Liver (tissue), 9 donors: ENCODE measurements around the gene NLGN1. TPM values are rescaled to one million over a fixed set of nuclear protein-coding genes. Genes with fewer than 3 reads are reported as not detected.
"Not testable (repeated sequence)": the region's sequence is repeated elsewhere in the genome, so short reads cannot be mapped to it uniquely, and the experiment has no call there.

Experiments
- DNase-seq: peaks from one replicate; pipeline ENCODE4 v3.0.0-alpha.2; 2017; ENCODE audit warnings: low spot score
- H3K27ac ChIP-seq, 2 donors: one replicate each; pipeline ENCODE4 v1.7.0; 2013; ENCODE audit warnings: inconsistent platforms in 2 of 2, low read length in 2 of 2, control low read depth in 1 of 2, low read depth in 1 of 2, mild to moderate bottlenecking in 1 of 2
- H3K27me3 ChIP-seq, 4 donors: one replicate each; pipeline versions ENCODE4 v1.6.1 to v1.7.0; 2013; ENCODE audit warnings: low read length in 3 of 4, inconsistent platforms in 1 of 4, mild to moderate bottlenecking in 1 of 4, moderate library complexity in 1 of 4; ENCODE audit not compliant: control insufficient read depth in 4 of 4, insufficient read depth in 4 of 4
- H3K36me3 ChIP-seq, 4 donors: one replicate each; pipeline versions ENCODE4 v1.6.1 to v1.7.0; 2013; ENCODE audit warnings: low read length in 3 of 4, mild to moderate bottlenecking in 3 of 4, low read depth in 1 of 4, moderate library complexity in 1 of 4; ENCODE audit not compliant: control insufficient read depth in 4 of 4, insufficient read depth in 3 of 4
- H3K4me1 ChIP-seq, 4 donors: one replicate each; pipeline versions ENCODE4 v1.6.1 to v1.7.0; 2013; ENCODE audit warnings: low read length in 3 of 4, mild to moderate bottlenecking in 3 of 4, moderate library complexity in 1 of 4; ENCODE audit not compliant: control insufficient read depth in 4 of 4, insufficient read depth in 4 of 4
- H3K4me3 ChIP-seq, 3 donors: one replicate each; pipeline versions ENCODE4 v1.6.1 to v1.7.0; 2013; ENCODE audit warnings: low read length in 3 of 3, control low read depth in 1 of 3, low read depth in 1 of 3, mild to moderate bottlenecking in 1 of 3
- H3K9ac ChIP-seq, 2 donors: one replicate each; pipeline ENCODE4 v1.7.0; 2013; ENCODE audit warnings: low read length in 2 of 2, mild to moderate bottlenecking in 2 of 2, moderate library complexity in 2 of 2, control low read depth in 1 of 2, low read depth in 1 of 2
- H3K9me3 ChIP-seq, 4 donors: one replicate each; pipeline versions ENCODE4 v1.6.1 to v1.7.0; 2013; ENCODE audit warnings: low read length in 3 of 4; ENCODE audit not compliant: control insufficient read depth in 4 of 4
- ATF3 ChIP-seq: IDR thresholded peaks from 2 replicates; pipeline ENCODE4 v1.6.1; 2016; ENCODE audit warnings: antibody characterized with exemption
- CTCF ChIP-seq: fragments of 150-350 bp; IDR thresholded peaks from 2 replicates; pipeline ENCODE4 v1.5.1; 2017; ENCODE audit warnings: improper control_type of control experiment, low read depth, low read length; ENCODE audit not compliant: missing input control
- EGR1 ChIP-seq, 2 donors: IDR thresholded peaks; 2 replicates each; pipeline ENCODE4 v1.6.1; 2016 to 2018; ENCODE audit warnings: antibody characterized with exemption in 2 of 2, low read depth in 2 of 2
- FOXA2 ChIP-seq: IDR thresholded peaks from 2 replicates; pipeline ENCODE4 v1.6.1; 2016; ENCODE audit warnings: antibody characterized with exemption
- GABPA ChIP-seq, 2 donors: IDR thresholded peaks in 1 of 2; conservative IDR thresholded peaks in 1 of 2; 2 replicates each; pipeline ENCODE4 v1.6.1; 2016; ENCODE audit warnings: antibody characterized with exemption in 2 of 2, mild to moderate bottlenecking in 1 of 2, moderate library complexity in 1 of 2
- HNF4A ChIP-seq, 2 donors: conservative IDR thresholded peaks; 2 replicates each; pipeline ENCODE4 v1.6.1; 2016; ENCODE audit warnings: antibody characterized with exemption in 2 of 2, mild to moderate bottlenecking in 2 of 2
- HNF4G ChIP-seq: IDR thresholded peaks from 2 replicates; pipeline ENCODE4 v1.6.1; 2016; ENCODE audit warnings: antibody characterized with exemption
- JUND ChIP-seq, 2 donors: IDR thresholded peaks; 2 replicates each; pipeline ENCODE4 v1.6.1; 2016; ENCODE audit warnings: antibody characterized with exemption in 2 of 2
- MAX ChIP-seq: IDR thresholded peaks from 2 replicates; pipeline ENCODE4 v1.6.1; 2016; ENCODE audit warnings: antibody characterized with exemption
- RAD21 ChIP-seq, 2 donors: IDR thresholded peaks; 2 replicates each; pipeline ENCODE4 v1.6.1; 2016; ENCODE audit warnings: antibody characterized with exemption in 2 of 2, mild to moderate bottlenecking in 2 of 2
- RXRA ChIP-seq, 2 donors: IDR thresholded peaks; 2 replicates each; pipeline ENCODE4 v1.6.1; 2017 to 2018; ENCODE audit warnings: antibody characterized with exemption in 2 of 2, mild to moderate bottlenecking in 1 of 2
- SP1 ChIP-seq: IDR thresholded peaks from 2 replicates; pipeline ENCODE4 v1.6.1; 2018; ENCODE audit warnings: antibody characterized with exemption, mild to moderate bottlenecking
- ZBTB33 ChIP-seq: IDR thresholded peaks from 2 replicates; pipeline ENCODE4 v1.6.1; 2016; ENCODE audit warnings: antibody characterized with exemption
- WGBS: extraction: QIAGEN DNeasy Blood & Tissue Kit; methylation state at CpG from one replicate; pipeline ENCODE4 v1.1.7; 2013; 5-methylcytosine and 5-hydroxymethylcytosine counted together
- polyA plus RNA-seq, 2 donors: library from polyadenylated mRNA; stranded (reverse) in 1 of 2; unstranded in 1 of 2; fragments of 200-250 nt in 1 of 2; fragments of >200 nt in 1 of 2; fragmentation: Nextera tagmentation in 1 of 2; extraction: Ambion mirVana in 1 of 2; gene quantifications; one replicate each; pipeline versions ENCODE4 v1.2.1 to v1.2.3, GENCODE V29; 2013 to 2015
- total RNA-seq, 2 donors: library from RNA; depleted of rRNA; stranded (reverse); fragments of >200 nt; gene quantifications; one replicate each; pipeline ENCODE4 v1.2.3, GENCODE V29; 2014
- donor health status: healthy.
- donor health status: healthy.
- donor health status: healthy.
- donor health status: healthy.
- donor health status: healthy.

The NLGN1 gene
- total RNA-seq = under 1 TPM; 0.37 to 0.67 TPM
- polyA plus RNA-seq = under 1 TPM in 1 of 2 donors, not detected in 1; 0.02 TPM

- peaks cover 5 to 32% (median 22%) of the 10 kb centered on the region in 4 donors for H3K4me1 ChIP-seq
- no peaks in the 10 kb centered on the region for H3K36me3 ChIP-seq
- TF ChIP-seq GABPA (IDR thresholded peaks at IDR 0.05 in 1 of 2, conservative IDR thresholded peaks at IDR 0.05 in 1 of 2) (no peak), RXRA (IDR thresholded peaks at IDR 0.05) (no peak), HNF4A (conservative IDR thresholded peaks at IDR 0.05) (no peak), HNF4G (no peak), ZBTB33 (no peak), JUND (IDR thresholded peaks at IDR 0.05) (no peak), MAX (no peak), FOXA2 (no peak), EGR1 (IDR thresholded peaks at IDR 0.05; ENCODE audit: low read depth in 2 of 2) (no peak), CTCF (no peak)
- no peaks in the 10 kb centered on the region for H3K9me3 ChIP-seq
- H3K4me3 ChIP-seq = peak within 1 kb of the TSS in 2 of 3 donors; percentile 30 to 62
- no peak within 1 kb of the TSS for H3K27ac ChIP-seq
- no peak within 1 kb of the TSS for H3K9ac ChIP-seq
- 2% methylated on average over 70 of the region's 70 CpGs for WGBS
- no peak for DNase-seq
- peaks cover 0 to 17% (median 9%) of the 10 kb centered on the region in 4 donors for H3K27me3 ChIP-seq
These were observed at the start of gene NLGN1 for GRCh38 chr3:173397161-173398110. TSS of gene NLGN1 (plus strand) at chr3:173397744.

- no peak overlapping the region for H3K4me3 ChIP-seq
- TF ChIP-seq HNF4A (conservative IDR thresholded peaks at IDR 0.05) (no peak), RAD21 (IDR thresholded peaks at IDR 0.05) (no peak), ATF3 (no peak), FOXA2 (no peak), SP1 (no peak), CTCF (no peak)
- H3K27ac ChIP-seq = no peak overlapping the region
- H3K27me3 ChIP-seq = no peaks in the 10 kb centered on the region
- no peaks in the 10 kb centered on the region for H3K36me3 ChIP-seq
- H3K9me3 ChIP-seq = no peaks in the 10 kb centered on the region
- no peaks in the 10 kb centered on the region for H3K4me1 ChIP-seq
- DNase-seq = no peak
- no peak overlapping the region for H3K9ac ChIP-seq
These were observed 45.7 kb upstream of the NLGN1 start for GRCh38 chr3:173351886-173352285.

- 57% methylated on average over 2 of the region's 2 CpGs for WGBS
- DNase-seq, H3K27me3 ChIP-seq: not testable (repeated sequence)
These were observed 44.4 kb upstream of the NLGN1 start for GRCh38 chr3:173353137-173353536.

More at GRCh38 chr3:173353137-173353536, 44.4 kb upstream of the NLGN1 start:
- H3K36me3 ChIP-seq, H3K27ac ChIP-seq, H3K4me1 ChIP-seq, H3K9me3 ChIP-seq, H3K9ac ChIP-seq, H3K4me3 ChIP-seq: not testable (repeated sequence)
